ENCODE data around the gene QSER1.
A peak's percentile ranks its signal among the peaks of the same experiment; 100 is the strongest.
"Not testable (repeated sequence)": the region's sequence is repeated elsewhere in the genome, so short reads cannot be mapped to it uniquely, and the experiment has no call there.

The QSER1 gene

GRCh38 chr11:32892355-32893092 lies at the start of gene QSER1:
QSER1 (plus strand) TSS chr11:32892811; CDS start chr11:32893126, 315 bp downstream.
- H3K36me3 ChIP-seq (ENCODE audit: insufficient read depth, low read length), result no peaks in the 10 kb centered on the region
- H2AFZ ChIP-seq (ENCODE audit: low read depth, low read length), result peak within 1 kb of the TSS; percentile 100
- H3K9me3 ChIP-seq (ENCODE audit: low read length), result peaks cover 2% of the 10 kb centered on the region
- peaks cover 26% of the 10 kb centered on the region for H3K4me1 ChIP-seq (ENCODE audit: insufficient read depth, low read length)
- no peaks in the 10 kb centered on the region for H3K27me3 ChIP-seq (ENCODE audit: insufficient read depth, low read length)
- peak within 1 kb of the TSS; percentile 97 for H3K4me3 ChIP-seq (ENCODE audit: low read length)

GRCh38 chr11:32843544-32843943 lies 49.1 kb upstream of the QSER1 start:
- Histone ChIP-seq H3K27me3 (ENCODE audit: insufficient read depth, low read length) (no peaks in the 10 kb centered on the region), H3K36me3 (ENCODE audit: insufficient read depth, low read length) (no peaks in the 10 kb centered on the region), H3K4me1 (ENCODE audit: insufficient read depth, low read length) (no peaks in the 10 kb centered on the region), H3K4me3 (ENCODE audit: low read length) (no peak overlapping the region), H3K9me3 (ENCODE audit: low read length) (no peaks in the 10 kb centered on the region), H2AFZ (ENCODE audit: low read depth, low read length) (no peak overlapping the region)

- no peak overlapping the region for H2AFZ ChIP-seq (ENCODE audit: low read depth, low read length)
- no peaks in the 10 kb centered on the region for H3K9me3 ChIP-seq (ENCODE audit: low read length)
- no peak overlapping the region for H3K4me3 ChIP-seq (ENCODE audit: low read length)
- no peaks in the 10 kb centered on the region for H3K4me1 ChIP-seq (ENCODE audit: insufficient read depth, low read length)
- no peaks in the 10 kb centered on the region for H3K36me3 ChIP-seq (ENCODE audit: insufficient read depth, low read length)
- peaks cover 5% of the 10 kb centered on the region for H3K27me3 ChIP-seq (ENCODE audit: insufficient read depth, low read length)
Measured at GRCh38 chr11:32847511-32847910, 45.1 kb upstream of the QSER1 start.

GRCh38 chr11:32849761-32850160 lies 42.9 kb upstream of the QSER1 start:
- H3K9me3 ChIP-seq (ENCODE audit: low read length), result no peaks in the 10 kb centered on the region
- H2AFZ ChIP-seq (ENCODE audit: low read depth, low read length), result no peak overlapping the region
- no peaks in the 10 kb centered on the region for H3K4me1 ChIP-seq (ENCODE audit: insufficient read depth, low read length)
- no peak overlapping the region for H3K4me3 ChIP-seq (ENCODE audit: low read length)
- no peaks in the 10 kb centered on the region for H3K36me3 ChIP-seq (ENCODE audit: insufficient read depth, low read length)
- peaks cover 7% of the 10 kb centered on the region for H3K27me3 ChIP-seq (ENCODE audit: insufficient read depth, low read length)

- peaks cover 7% of the 10 kb centered on the region for H3K27me3 ChIP-seq (ENCODE audit: insufficient read depth, low read length)
- no peak overlapping the region for H3K4me3 ChIP-seq (ENCODE audit: low read length)
- no peak overlapping the region for H2AFZ ChIP-seq (ENCODE audit: low read depth, low read length)
- H3K36me3 ChIP-seq (ENCODE audit: insufficient read depth, low read length), result no peaks in the 10 kb centered on the region
- no peaks in the 10 kb centered on the region for H3K4me1 ChIP-seq (ENCODE audit: insufficient read depth, low read length)
- H3K9me3 ChIP-seq (ENCODE audit: low read length), result no peaks in the 10 kb centered on the region
Measured at GRCh38 chr11:32851251-32851650, 41.4 kb upstream of the QSER1 start.

- H3K36me3 ChIP-seq (ENCODE audit: insufficient read depth, low read length), result no peaks in the 10 kb centered on the region
- H3K4me3 ChIP-seq (ENCODE audit: low read length), result no peak overlapping the region
- no peaks in the 10 kb centered on the region for H3K4me1 ChIP-seq (ENCODE audit: insufficient read depth, low read length)
- no peaks in the 10 kb centered on the region for H3K9me3 ChIP-seq (ENCODE audit: low read length)
- H2AFZ ChIP-seq (ENCODE audit: low read depth, low read length), result no peak overlapping the region
- H3K27me3 ChIP-seq (ENCODE audit: insufficient read depth, low read length), result peaks cover 7% of the 10 kb centered on the region
Measured at GRCh38 chr11:32852207-32852606, 40.4 kb upstream of the QSER1 start.

- peaks cover 5% of the 10 kb centered on the region for H3K27me3 ChIP-seq (ENCODE audit: insufficient read depth, low read length)
- H3K4me1 ChIP-seq (ENCODE audit: insufficient read depth, low read length), result no peaks in the 10 kb centered on the region
Measured at GRCh38 chr11:32855601-32856000, 37.0 kb upstream of the QSER1 start.

GRCh38 chr11:32858731-32859130 lies 33.9 kb upstream of the QSER1 start:
- no peak overlapping the region for H2AFZ ChIP-seq (ENCODE audit: low read depth, low read length)
- no peaks in the 10 kb centered on the region for H3K9me3 ChIP-seq (ENCODE audit: low read length)
- H3K4me1 ChIP-seq (ENCODE audit: insufficient read depth, low read length), result no peaks in the 10 kb centered on the region
- no peaks in the 10 kb centered on the region for H3K36me3 ChIP-seq (ENCODE audit: insufficient read depth, low read length)
- peaks cover 2% of the 10 kb centered on the region for H3K27me3 ChIP-seq (ENCODE audit: insufficient read depth, low read length)
- H3K4me3 ChIP-seq (ENCODE audit: low read length), result no peak overlapping the region

More at GRCh38 chr11:32855601-32856000, 37.0 kb upstream of the QSER1 start:
- Histone ChIP-seq H3K9me3 (ENCODE audit: low read length) (no peaks in the 10 kb centered on the region), H3K36me3 (ENCODE audit: insufficient read depth, low read length) (no peaks in the 10 kb centered on the region), H2AFZ (ENCODE audit: low read depth, low read length) (no peak overlapping the region), H3K4me3 (ENCODE audit: low read length) (no peak overlapping the region)

GRCh38 chr11:32861850-32862577 lies 30.6 kb upstream of the QSER1 start:
- Histone ChIP-seq H3K36me3 (ENCODE audit: insufficient read depth, low read length) (no peaks in the 10 kb centered on the region), H3K9me3 (ENCODE audit: low read length) (no peaks in the 10 kb centered on the region)

GRCh38 chr11:32864555-32864954 lies 28.1 kb upstream of the QSER1 start:
- Histone ChIP-seq H3K36me3 (ENCODE audit: insufficient read depth, low read length) (no peaks in the 10 kb centered on the region), H3K4me1 (ENCODE audit: insufficient read depth, low read length) (no peaks in the 10 kb centered on the region), H3K4me3 (ENCODE audit: low read length) (no peak overlapping the region), H3K27me3 (ENCODE audit: insufficient read depth, low read length) (no peaks in the 10 kb centered on the region), H3K9me3 (ENCODE audit: low read length) (no peaks in the 10 kb centered on the region), H2AFZ (ENCODE audit: low read depth, low read length) (no peak overlapping the region)

More at GRCh38 chr11:32861850-32862577, 30.6 kb upstream of the QSER1 start:
- Histone ChIP-seq H3K27me3 (ENCODE audit: insufficient read depth, low read length) (no peaks in the 10 kb centered on the region), H3K4me1 (ENCODE audit: insufficient read depth, low read length) (no peaks in the 10 kb centered on the region), H2AFZ (ENCODE audit: low read depth, low read length) (no peak overlapping the region), H3K4me3 (ENCODE audit: low read length) (no peak overlapping the region)

GRCh38 chr11:32868752-32869151 lies 23.9 kb upstream of the QSER1 start:
- H3K27me3 ChIP-seq (ENCODE audit: insufficient read depth, low read length); H3K36me3 ChIP-seq (ENCODE audit: insufficient read depth, low read length); H2AFZ ChIP-seq (ENCODE audit: low read depth, low read length); H3K4me3 ChIP-seq (ENCODE audit: low read length); H3K4me1 ChIP-seq (ENCODE audit: insufficient read depth, low read length); H3K9me3 ChIP-seq (ENCODE audit: low read length): not testable (repeated sequence)

- Histone ChIP-seq H3K4me1 (ENCODE audit: insufficient read depth, low read length) (no peaks in the 10 kb centered on the region), H3K36me3 (ENCODE audit: insufficient read depth, low read length) (no peaks in the 10 kb centered on the region), H2AFZ (ENCODE audit: low read depth, low read length) (no peak overlapping the region), H3K4me3 (ENCODE audit: low read length) (no peak overlapping the region), H3K27me3 (ENCODE audit: insufficient read depth, low read length) (no peaks in the 10 kb centered on the region), H3K9me3 (ENCODE audit: low read length) (no peaks in the 10 kb centered on the region)
Measured at GRCh38 chr11:32870676-32871075, 21.9 kb upstream of the QSER1 start.

- H3K4me3 ChIP-seq (ENCODE audit: low read length), result no peak overlapping the region
- peaks cover 5% of the 10 kb centered on the region for H3K27me3 ChIP-seq (ENCODE audit: insufficient read depth, low read length)
- H2AFZ ChIP-seq (ENCODE audit: low read depth, low read length), result no peak overlapping the region
- H3K4me1 ChIP-seq (ENCODE audit: insufficient read depth, low read length), result no peaks in the 10 kb centered on the region
- no peaks in the 10 kb centered on the region for H3K9me3 ChIP-seq (ENCODE audit: low read length)
- no peaks in the 10 kb centered on the region for H3K36me3 ChIP-seq (ENCODE audit: insufficient read depth, low read length)
Measured at GRCh38 chr11:32874132-32874531, 18.5 kb upstream of the QSER1 start.

Data from neuron (in vitro differentiated cells).